Stomach smooth muscle (tissue), 2 donors: ENCODE data around the gene LCN6.
"Not testable (repeated sequence)": the region's sequence is repeated elsewhere in the genome, so short reads cannot be mapped to it uniquely, and the experiment has no call there.

Source experiments
- H3K27ac ChIP-seq: one replicate; pipeline ENCODE4 v1.7.0; 2013; ENCODE audit warnings: mild to moderate bottlenecking, low read length, inconsistent platforms
- H3K27me3 ChIP-seq, 2 donors: one replicate each; pipeline ENCODE4 v1.7.0; 2013; ENCODE audit warnings: low read length in 2 of 2; ENCODE audit not compliant: insufficient read depth in 2 of 2, control insufficient read depth in 1 of 2
- H3K36me3 ChIP-seq, 2 donors: one replicate each; pipeline ENCODE4 v1.7.0; 2013; ENCODE audit warnings: low read length in 2 of 2; ENCODE audit not compliant: control insufficient read depth in 2 of 2, insufficient read depth in 2 of 2
- H3K4me1 ChIP-seq: one replicate; pipeline ENCODE4 v1.7.0; 2013; ENCODE audit warnings: low read length; ENCODE audit not compliant: control insufficient read depth, insufficient read depth
- H3K4me3 ChIP-seq, 2 donors: one replicate each; pipeline ENCODE4 v1.7.0; 2013; ENCODE audit warnings: low read length in 2 of 2
- H3K9ac ChIP-seq, 2 donors: one replicate each; pipeline ENCODE4 v1.7.0; 2013; ENCODE audit warnings: low read length in 2 of 2, mild to moderate bottlenecking in 1 of 2
- H3K9me3 ChIP-seq, 2 donors: one replicate each; pipeline ENCODE4 v1.7.0; 2013; ENCODE audit warnings: low read length in 2 of 2; ENCODE audit not compliant: control insufficient read depth in 2 of 2
- donor health status: healthy.
- donor health status: Pancreatic carcinoma.

LCN6 gene

GRCh38 chr9:136764301-136764891, 16.1 kb upstream of the LCN6 start, which contains the start of gene LCN15:
TSS of gene LCN15 (minus strand) at chr9:136764518. CDS start at chr9:136764488, 30 bp downstream.
- Histone ChIP-seq H3K9ac (no peak within 1 kb of the TSS), H3K4me1 (peaks cover 7% of the 10 kb centered on the region), H3K27ac (no peak within 1 kb of the TSS), H3K9me3 (no peaks in the 10 kb centered on the region), H3K4me3 (no peak within 1 kb of the TSS), H3K36me3 (no peaks in the 10 kb centered on the region), H3K27me3 (peaks cover 22 to 23% of the 10 kb centered on the region in 2 donors)

DNA sequence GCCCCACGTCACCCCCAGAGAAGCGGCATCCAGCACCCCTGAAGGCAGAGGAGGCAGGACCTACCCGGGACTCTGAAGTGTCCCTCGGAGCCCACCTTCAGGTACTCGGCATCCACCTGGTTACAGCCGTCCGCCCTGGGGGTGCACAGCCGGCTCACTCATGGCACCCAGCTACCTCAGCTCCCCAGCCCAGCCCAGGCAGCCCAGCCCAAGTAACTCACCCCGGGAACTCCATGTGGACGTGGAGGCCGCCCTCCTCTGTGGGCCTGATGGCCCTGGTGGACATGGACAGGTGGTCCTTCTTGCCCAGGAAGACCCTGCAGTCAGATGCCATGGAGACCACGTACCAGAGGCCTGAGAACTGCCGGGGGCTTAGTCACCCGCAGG, 15.3 kb upstream of the LCN6 start:
- Histone ChIP-seq H3K4me3 (no peak overlapping the region), H3K27me3 (peaks cover 22 to 23% of the 10 kb centered on the region in 2 donors), H3K4me1 (peaks cover 7% of the 10 kb centered on the region), H3K36me3 (no peaks in the 10 kb centered on the region), H3K27ac (no peak overlapping the region), H3K9me3 (no peaks in the 10 kb centered on the region), H3K9ac (no peak overlapping the region)

GRCh38 chr9:136762915-136763648, 14.8 kb upstream of the LCN6 start:
- Histone ChIP-seq H3K27me3 (peaks cover 22% of the 10 kb centered on the region in 2 donors), H3K4me1 (peaks cover 7% of the 10 kb centered on the region), H3K4me3 (no peak overlapping the region), H3K9ac (no peak overlapping the region), H3K27ac (no peak overlapping the region), H3K9me3 (no peaks in the 10 kb centered on the region), H3K36me3 (no peaks in the 10 kb centered on the region)

GRCh38 chr9:136762221-136762691, 13.9 kb upstream of the LCN6 start:
- H3K4me3 ChIP-seq = no peak overlapping the region
- H3K27me3 ChIP-seq = peaks cover 17% of the 10 kb centered on the region in 2 donors
- no peaks in the 10 kb centered on the region for H3K9me3 ChIP-seq
- no peaks in the 10 kb centered on the region for H3K36me3 ChIP-seq
- H3K27ac ChIP-seq = no peak overlapping the region
- H3K4me1 ChIP-seq = peaks cover 7% of the 10 kb centered on the region
- no peak overlapping the region for H3K9ac ChIP-seq

DNA sequence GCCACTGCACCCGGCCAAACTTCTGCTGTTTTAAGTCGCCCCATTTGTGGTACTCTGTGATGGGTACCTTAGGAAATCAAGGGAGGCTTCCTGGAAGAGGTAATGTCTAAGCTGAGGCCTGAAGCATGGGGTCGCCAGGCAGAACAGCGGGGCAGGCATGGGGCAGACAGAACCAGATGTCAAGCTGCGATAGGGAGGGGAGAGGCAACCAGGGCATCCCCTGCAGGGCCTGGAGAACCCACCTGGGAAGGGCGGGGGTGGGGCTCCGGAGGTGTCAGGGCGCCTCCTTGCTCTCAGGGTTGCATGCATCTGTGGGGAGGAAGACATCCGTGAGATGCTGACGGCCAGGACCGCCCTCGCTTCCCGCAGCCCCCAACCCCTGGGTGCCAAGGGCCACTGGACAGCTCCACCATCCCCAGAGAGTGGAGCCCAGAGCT, 13.2 kb upstream of the LCN6 start:
- peaks cover 7% of the 10 kb centered on the region for H3K4me1 ChIP-seq

GRCh38 chr9:136760834-136761544, 12.7 kb upstream of the LCN6 start:
- peaks cover 17 to 21% of the 10 kb centered on the region in 2 donors for H3K27me3 ChIP-seq
- not testable (repeated sequence) for H3K36me3 ChIP-seq, H3K4me3 ChIP-seq, H3K27ac ChIP-seq, H3K9me3 ChIP-seq, H3K9ac ChIP-seq, H3K4me1 ChIP-seq

More for the DNA sequence above, 13.2 kb upstream of the LCN6 start:
- no peak overlapping the region for H3K9ac ChIP-seq
- peaks cover 17 to 19% of the 10 kb centered on the region in 2 donors for H3K27me3 ChIP-seq
- H3K27ac ChIP-seq = no peak overlapping the region
- H3K36me3 ChIP-seq = no peaks in the 10 kb centered on the region
- H3K9me3 ChIP-seq = no peaks in the 10 kb centered on the region
- H3K4me3 ChIP-seq = no peak overlapping the region

DNA sequence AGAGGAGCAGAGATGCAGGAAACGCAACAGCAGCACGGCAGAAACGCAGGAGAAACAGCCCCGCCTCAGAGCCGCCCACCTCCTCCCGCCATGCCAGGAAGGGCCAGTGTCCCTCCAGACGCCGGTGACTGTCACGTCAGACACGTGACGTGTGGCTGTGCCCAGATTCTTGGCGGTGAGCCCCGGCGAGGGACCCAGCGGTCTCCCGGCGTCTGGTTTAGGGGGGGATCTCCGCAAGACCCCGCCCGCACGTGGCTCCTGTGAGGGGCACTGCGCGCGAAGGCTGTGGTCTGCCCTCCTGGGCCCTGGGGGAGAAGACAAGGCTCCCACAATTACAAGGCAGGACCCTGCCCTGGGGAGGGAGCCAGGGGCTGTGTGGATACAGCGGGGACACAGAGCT, 12.1 kb upstream of the LCN6 start:
- peaks cover 7% of the 10 kb centered on the region for H3K4me1 ChIP-seq
- peaks cover 0 to 3% of the 10 kb centered on the region in 2 donors for H3K9me3 ChIP-seq
- peaks cover 17 to 23% of the 10 kb centered on the region in 2 donors for H3K27me3 ChIP-seq
- H3K36me3 ChIP-seq = no peaks in the 10 kb centered on the region
- H3K9ac ChIP-seq = no peak overlapping the region
- H3K4me3 ChIP-seq = no peak overlapping the region
- no peak overlapping the region for H3K27ac ChIP-seq

- H3K36me3 ChIP-seq = no peaks in the 10 kb centered on the region
- peaks cover 0 to 5% of the 10 kb centered on the region in 2 donors for H3K9me3 ChIP-seq
- peaks cover 17 to 21% of the 10 kb centered on the region in 2 donors for H3K27me3 ChIP-seq
- no peak overlapping the region for H3K9ac ChIP-seq
- H3K4me3 ChIP-seq = no peak overlapping the region
- H3K4me1 ChIP-seq = peaks cover 7% of the 10 kb centered on the region
- no peak overlapping the region for H3K27ac ChIP-seq
Observed at GRCh38 chr9:136759436-136760325, 11.4 kb upstream of the LCN6 start.

- H3K27ac ChIP-seq = no peak overlapping the region
- no peak overlapping the region for H3K9ac ChIP-seq
- H3K36me3 ChIP-seq = no peaks in the 10 kb centered on the region
- H3K27me3 ChIP-seq = peaks cover 11 to 18% of the 10 kb centered on the region in 2 donors
- peaks cover 7% of the 10 kb centered on the region for H3K4me1 ChIP-seq
- H3K4me3 ChIP-seq = no peak overlapping the region
- H3K9me3 ChIP-seq = peaks cover 0 to 5% of the 10 kb centered on the region in 2 donors
Observed at GRCh38 chr9:136759001-136759400, 10.7 kb upstream of the LCN6 start.

DNA sequence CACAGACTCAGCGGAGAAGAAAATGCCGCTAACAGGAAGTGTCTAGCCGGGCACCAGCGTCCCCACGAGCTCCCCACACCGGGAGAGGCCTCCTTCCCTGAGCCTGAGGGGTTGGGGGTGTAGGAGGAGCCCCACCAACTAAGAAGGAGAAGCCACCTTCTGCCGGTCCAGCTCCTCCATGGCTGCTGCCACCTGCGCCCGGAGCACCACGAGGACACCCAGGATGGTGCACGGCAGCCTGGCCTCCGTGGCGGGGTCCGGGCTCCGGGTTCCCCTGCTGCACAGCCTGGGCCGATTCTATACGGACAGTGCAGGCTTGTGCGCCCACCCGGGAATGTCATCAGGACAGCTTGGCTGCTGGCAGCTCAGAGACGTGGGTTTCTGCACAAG, 9.4 kb upstream of the LCN6 start:
- Histone ChIP-seq H3K4me3 (no peak overlapping the region), H3K27ac (no peak overlapping the region), H3K4me1 (peaks cover 3% of the 10 kb centered on the region), H3K36me3 (no peaks in the 10 kb centered on the region), H3K9me3 (peaks cover 0 to 5% of the 10 kb centered on the region in 2 donors), H3K9ac (no peak overlapping the region), H3K27me3 (peaks cover 3 to 13% of the 10 kb centered on the region in 2 donors)
